ENCODE results near the gene CHTF18. TPM values are rescaled to one million over a fixed set of nuclear protein-coding genes. Genes with fewer than 3 reads are reported as not detected.

Gene CHTF18
- total and polyA plus RNA-seq, 2 experiments from 2014 or later = 9.7 to 18.1 TPM

DNA sequence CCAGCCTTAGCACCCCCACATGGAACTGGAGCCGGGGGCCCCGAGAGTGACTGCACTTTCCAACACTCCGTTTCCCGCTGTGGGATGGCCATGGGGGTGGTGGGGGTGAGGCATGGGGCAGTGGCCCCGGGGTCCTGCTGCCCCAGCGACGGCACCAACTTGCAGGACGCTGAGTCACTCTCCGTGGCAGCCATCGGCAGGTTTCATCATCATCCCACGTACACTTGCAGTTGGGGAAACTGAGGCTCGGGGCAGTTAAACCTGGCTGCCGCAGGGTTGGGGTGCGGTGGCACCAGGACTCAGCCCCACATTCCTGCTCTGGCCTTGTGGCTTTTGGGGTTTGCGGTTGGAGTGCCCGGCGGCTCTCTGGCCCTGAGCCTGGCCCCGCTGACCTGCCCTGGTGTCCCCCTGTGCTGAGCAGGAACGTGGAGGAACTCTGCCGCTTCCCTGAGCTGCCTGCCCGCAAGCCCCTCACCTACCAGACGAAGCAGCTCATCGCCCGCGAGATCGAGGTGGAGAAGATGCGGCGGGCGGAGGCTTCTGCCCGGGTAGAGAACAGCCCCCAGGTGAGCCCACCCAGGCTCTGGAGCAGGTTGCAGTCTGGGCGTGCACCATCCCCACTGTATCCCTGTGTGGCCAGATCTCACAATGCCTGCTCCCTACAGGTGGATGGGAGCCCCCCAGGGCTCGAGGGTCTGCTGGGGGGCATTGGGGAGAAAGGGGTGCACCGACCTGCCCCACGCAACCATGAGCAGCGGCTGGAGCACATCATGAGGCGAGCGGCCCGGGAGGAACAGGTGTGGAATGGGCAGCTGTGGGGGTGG lies 8.1 kb downstream of the CHTF18 start:
- TF ChIP-seq EZH2phosphoT487 (IDR thresholded peaks at IDR 0.05; ENCODE audit: low read depth, severe bottlenecking, unreplicated experiment) = no peak
- TF ChIP-seq, protein P1, sequence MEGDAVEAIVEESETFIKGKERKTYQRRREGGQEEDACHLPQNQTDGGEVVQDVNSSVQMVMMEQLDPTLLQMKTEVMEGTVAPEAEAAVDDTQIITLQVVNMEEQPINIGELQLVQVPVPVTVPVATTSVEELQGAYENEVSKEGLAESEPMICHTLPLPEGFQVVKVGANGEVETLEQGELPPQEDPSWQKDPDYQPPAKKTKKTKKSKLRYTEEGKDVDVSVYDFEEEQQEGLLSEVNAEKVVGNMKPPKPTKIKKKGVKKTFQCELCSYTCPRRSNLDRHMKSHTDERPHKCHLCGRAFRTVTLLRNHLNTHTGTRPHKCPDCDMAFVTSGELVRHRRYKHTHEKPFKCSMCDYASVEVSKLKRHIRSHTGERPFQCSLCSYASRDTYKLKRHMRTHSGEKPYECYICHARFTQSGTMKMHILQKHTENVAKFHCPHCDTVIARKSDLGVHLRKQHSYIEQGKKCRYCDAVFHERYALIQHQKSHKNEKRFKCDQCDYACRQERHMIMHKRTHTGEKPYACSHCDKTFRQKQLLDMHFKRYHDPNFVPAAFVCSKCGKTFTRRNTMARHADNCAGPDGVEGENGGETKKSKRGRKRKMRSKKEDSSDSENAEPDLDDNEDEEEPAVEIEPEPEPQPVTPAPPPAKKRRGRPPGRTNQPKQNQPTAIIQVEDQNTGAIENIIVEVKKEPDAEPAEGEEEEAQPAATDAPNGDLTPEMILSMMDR (IDR thresholded peaks at IDR 0.05; ENCODE audit: poor library complexity) = no peak
- no peak for TF ChIP-seq EZH2 (IDR thresholded peaks at IDR 0.05; ENCODE audit: borderline replicate concordance)
- Histone ChIP-seq H3K4me2 (no peak overlapping the region), H2AFZ (no peak overlapping the region), H3K4me1 (ENCODE audit: insufficient read depth) (peaks cover 4% of the 10 kb centered on the region), H3K9me3 (ENCODE audit: low read depth) (no peaks in the 10 kb centered on the region), H3K9me2 (replicated peaks; ENCODE audit: insufficient read depth) (no peaks in the 10 kb centered on the region), H4K20me1 (ENCODE audit: insufficient read depth, poor library complexity, severe bottlenecking) (no peaks in the 10 kb centered on the region), H3K4me3 (no peak overlapping the region), H3K27me3 (peaks cover 24% of the 10 kb centered on the region), H3K27ac (no peak overlapping the region), H3K79me2 (no peaks in the 10 kb centered on the region), H3K36me3 (replicated peaks; ENCODE audit: insufficient read depth, low read depth) (no peaks in the 10 kb centered on the region)
- no peak for DNase-seq (ENCODE audit: low spot score)
- WGBS (ENCODE audit: low lambda C conversion rate, missing lambda C conversion rate) = 97% methylated on average over 30 of the region's 38 CpGs

DNA sequence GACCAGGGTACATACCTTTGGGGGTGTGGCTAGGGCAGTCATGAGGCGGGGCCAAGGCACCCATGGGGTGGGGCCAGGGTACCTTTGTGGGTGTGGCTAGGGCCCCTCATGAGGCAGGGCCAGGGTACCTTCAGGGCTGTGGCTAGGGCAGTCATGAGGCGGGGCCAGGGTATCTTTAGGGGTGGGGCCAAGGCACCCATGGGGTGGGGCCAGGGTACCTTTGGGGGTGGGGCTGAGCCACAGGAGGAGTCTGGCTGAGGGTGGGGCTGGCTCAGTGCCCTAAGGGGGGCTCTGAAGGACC lies 8.7 kb downstream of the CHTF18 start:
- Histone ChIP-seq H3K9me2 (replicated peaks; ENCODE audit: insufficient read depth) (no peaks in the 10 kb centered on the region), H2AFZ (no peak overlapping the region)
- WGBS (ENCODE audit: low lambda C conversion rate, missing lambda C conversion rate) = 100% methylated on average over 2 of the region's 2 CpGs

DNA sequence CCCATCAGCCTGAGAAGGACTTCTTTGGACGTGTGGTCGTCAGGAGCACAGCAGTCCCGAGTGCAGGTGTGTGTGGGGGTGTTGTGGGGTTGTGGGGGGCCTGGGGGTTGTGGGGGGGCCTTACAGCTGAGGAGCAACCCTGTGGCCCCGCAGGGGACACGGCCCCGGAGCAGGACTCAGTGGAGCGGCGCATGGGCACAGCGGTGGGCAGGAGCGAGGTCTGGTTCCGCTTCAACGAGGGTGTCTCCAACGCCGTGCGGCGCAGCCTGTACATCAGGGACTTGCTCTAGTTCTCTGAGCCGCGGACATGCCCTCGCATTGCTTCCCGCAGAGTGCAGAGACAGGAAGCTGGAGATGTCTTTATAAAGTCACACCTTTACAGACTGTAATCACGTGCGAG lies 9.3 kb downstream of the CHTF18 start:
- no peaks in the 10 kb centered on the region for H3K9me3 ChIP-seq (ENCODE audit: low read depth)
- H4K20me1 ChIP-seq (ENCODE audit: insufficient read depth, poor library complexity, severe bottlenecking) = no peaks in the 10 kb centered on the region
- H3K9me2 ChIP-seq (replicated peaks; ENCODE audit: insufficient read depth) = no peaks in the 10 kb centered on the region
- H3K4me1 ChIP-seq (ENCODE audit: insufficient read depth) = peaks cover 4% of the 10 kb centered on the region
- TF ChIP-seq EZH2 (IDR thresholded peaks at IDR 0.05; ENCODE audit: borderline replicate concordance) (no peak), EZH2phosphoT487 (IDR thresholded peaks at IDR 0.05; ENCODE audit: low read depth, severe bottlenecking, unreplicated experiment) (no peak)
- TF ChIP-seq, protein P1 (IDR thresholded peaks at IDR 0.05; ENCODE audit: poor library complexity) = no peak
- 99% methylated on average over 11 of the region's 22 CpGs for WGBS (ENCODE audit: low lambda C conversion rate, missing lambda C conversion rate)
- no peaks in the 10 kb centered on the region for H3K79me2 ChIP-seq
- no peak overlapping the region for H2AFZ ChIP-seq
- no peak overlapping the region for H3K27ac ChIP-seq
- H3K4me2 ChIP-seq = no peak overlapping the region
- DNase-seq (ENCODE audit: low spot score) = no peak
- H3K27me3 ChIP-seq = peaks cover 36% of the 10 kb centered on the region
- no peak overlapping the region for H3K4me3 ChIP-seq
- H3K36me3 ChIP-seq (replicated peaks; ENCODE audit: insufficient read depth, low read depth) = no peaks in the 10 kb centered on the region

More for the DNA sequence above, 8.7 kb downstream of the CHTF18 start:
- Histone ChIP-seq H3K27me3 (peaks cover 30% of the 10 kb centered on the region), H3K4me3 (no peak overlapping the region), H3K36me3 (replicated peaks; ENCODE audit: insufficient read depth, low read depth) (no peaks in the 10 kb centered on the region), H3K9me3 (ENCODE audit: low read depth) (no peaks in the 10 kb centered on the region), H3K79me2 (no peaks in the 10 kb centered on the region), H4K20me1 (ENCODE audit: insufficient read depth, poor library complexity, severe bottlenecking) (no peaks in the 10 kb centered on the region), H3K27ac (no peak overlapping the region), H3K4me1 (ENCODE audit: insufficient read depth) (peaks cover 4% of the 10 kb centered on the region), H3K4me2 (no peak overlapping the region)
- DNase-seq (ENCODE audit: low spot score) = no peak
- TF ChIP-seq EZH2phosphoT487 (IDR thresholded peaks at IDR 0.05; ENCODE audit: low read depth, severe bottlenecking, unreplicated experiment) (no peak), EZH2 (IDR thresholded peaks at IDR 0.05; ENCODE audit: borderline replicate concordance) (no peak)
- TF ChIP-seq, protein P1 (IDR thresholded peaks at IDR 0.05; ENCODE audit: poor library complexity) = no peak
